Measurements from ENCODE around the gene PNPLA3.

The PNPLA3 gene

DNA sequence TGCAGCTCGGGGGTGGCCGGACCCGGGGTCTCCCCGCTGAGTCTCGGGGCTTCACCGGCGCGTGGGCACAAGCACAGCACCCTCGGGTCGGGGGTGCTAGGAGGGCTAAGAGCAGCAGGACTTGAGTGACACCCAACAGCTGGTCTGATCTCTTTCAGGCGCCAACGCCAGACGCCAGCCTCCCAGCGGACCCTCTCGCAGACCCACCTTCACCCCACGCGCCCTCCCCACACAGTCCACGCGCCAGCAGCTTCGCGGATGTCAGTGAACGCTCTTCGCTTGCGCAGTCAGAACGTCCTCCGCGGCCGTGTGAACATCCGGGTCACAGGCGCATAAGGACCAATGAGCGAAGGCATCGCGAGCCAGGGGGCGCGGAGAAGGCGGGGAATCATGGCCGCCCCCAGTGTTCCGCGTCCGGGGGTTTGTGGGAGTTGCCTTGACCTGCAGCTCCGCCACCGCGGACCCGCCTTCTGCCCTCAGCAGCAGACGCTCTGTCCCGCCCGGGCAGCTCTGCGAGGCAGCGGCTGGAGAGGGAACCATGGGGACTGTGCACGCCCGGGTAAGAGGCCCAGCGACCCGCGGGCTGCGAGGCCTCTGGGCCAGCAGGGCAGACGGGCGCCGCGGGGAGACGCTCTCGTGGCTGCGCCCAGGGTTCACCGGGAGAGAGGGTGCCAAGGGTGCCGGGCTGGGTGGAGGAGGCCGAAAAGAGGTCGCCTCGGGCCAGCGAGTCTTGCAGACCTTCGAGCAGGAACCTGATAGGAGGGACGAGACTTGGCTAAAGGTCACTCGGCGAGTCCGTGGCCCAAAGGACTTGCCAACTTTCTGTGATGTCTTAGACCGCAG lies 31.7 kb downstream of the PNPLA3 start, which contains the start of gene SAMM50:
Gene SAMM50, plus strand, starts transcription at position 403 of the 843 bp plus-strand sequence. Its CDS starts 136 bp downstream, at position 539.
- Histone ChIP-seq H3K9me3 (ENCODE audit: insufficient read depth, low read depth, low read length) (no peaks in the 10 kb centered on the region), H3K27me3 (ENCODE audit: insufficient read depth, low read length) (no peaks in the 10 kb centered on the region), H3K27ac (ENCODE audit: low read length) (no peak within 1 kb of the TSS), H3K4me1 (ENCODE audit: insufficient read depth, low read length) (peaks cover 13% of the 10 kb centered on the region; the same call in 1 of the 2 replicates), H3K9ac (ENCODE audit: low read depth, low read length) (peak within 1 kb of the TSS; percentile 92), H3K36me3 (ENCODE audit: insufficient read depth, low read depth, low read length) (no peaks in the 10 kb centered on the region), H3K4me3 (ENCODE audit: low read length) (peak within 1 kb of the TSS; percentile 96)

- no peaks in the 10 kb centered on the region for H3K9me3 ChIP-seq (ENCODE audit: insufficient read depth, low read depth, low read length)
- H3K9ac ChIP-seq (ENCODE audit: low read depth, low read length): peak overlapping the region; percentile 92
- H3K4me1 ChIP-seq (ENCODE audit: insufficient read depth, low read length): peaks cover 13% of the 10 kb centered on the region; the same call in 1 of the 2 replicates
- peak overlapping the region; percentile 96 for H3K4me3 ChIP-seq (ENCODE audit: low read length)
- H3K27me3 ChIP-seq (ENCODE audit: insufficient read depth, low read length): no peaks in the 10 kb centered on the region
- H3K36me3 ChIP-seq (ENCODE audit: insufficient read depth, low read depth, low read length): no peaks in the 10 kb centered on the region
- H3K27ac ChIP-seq (ENCODE audit: low read length): no peak overlapping the region
Measured at GRCh38 chr22:43955883-43956782, 32.5 kb downstream of the PNPLA3 start.

DNA sequence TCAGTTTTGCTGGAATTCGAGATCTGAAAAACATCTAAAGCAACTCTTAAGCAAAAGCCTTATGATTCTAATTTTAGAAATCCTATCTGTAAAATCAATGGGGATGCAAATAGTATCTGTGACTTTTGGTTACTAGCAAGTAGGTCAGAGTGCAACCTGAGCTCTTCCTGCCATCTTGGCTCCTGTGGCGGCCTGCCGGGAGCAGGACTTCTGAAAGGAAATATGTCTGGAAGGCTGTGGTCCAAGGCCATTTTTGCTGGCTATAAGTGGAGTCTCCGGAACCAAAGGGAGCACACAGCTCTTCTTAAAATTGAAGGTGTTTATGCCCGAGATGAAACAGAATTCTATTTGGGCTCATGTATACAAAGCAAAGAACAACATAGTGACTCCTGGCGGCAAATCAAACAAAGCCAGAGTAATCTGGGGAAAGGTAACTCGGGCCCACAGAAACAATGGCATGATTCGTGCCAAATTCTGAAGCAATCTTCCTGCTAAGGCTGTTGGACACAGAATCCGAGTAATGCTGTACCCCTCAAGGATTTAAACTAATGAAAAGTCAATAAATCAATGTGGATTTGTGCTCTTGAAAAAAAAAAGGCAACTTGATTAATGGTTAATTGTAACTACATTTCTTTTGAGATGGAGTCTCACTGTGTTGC lies 33.3 kb downstream of the PNPLA3 start:
- Histone ChIP-seq H3K27me3 (ENCODE audit: insufficient read depth, low read length) (no peaks in the 10 kb centered on the region), H3K36me3 (ENCODE audit: insufficient read depth, low read depth, low read length) (no peaks in the 10 kb centered on the region), H3K4me3 (ENCODE audit: low read length) (peak overlapping the region; percentile 96), H3K9me3 (ENCODE audit: insufficient read depth, low read depth, low read length) (no peaks in the 10 kb centered on the region), H3K27ac (ENCODE audit: low read length) (no peak overlapping the region), H3K9ac (ENCODE audit: low read depth, low read length) (no peak overlapping the region), H3K4me1 (ENCODE audit: insufficient read depth, low read length) (peaks cover 13% of the 10 kb centered on the region; the same call in 1 of the 2 replicates)

- Histone ChIP-seq H3K9ac (ENCODE audit: low read depth, low read length) (no peak overlapping the region), H3K27me3 (ENCODE audit: insufficient read depth, low read length) (no peaks in the 10 kb centered on the region), H3K4me3 (ENCODE audit: low read length) (no peak overlapping the region), H3K4me1 (ENCODE audit: insufficient read depth, low read length) (peaks cover 13% of the 10 kb centered on the region; the same call in 1 of the 2 replicates), H3K27ac (ENCODE audit: low read length) (no peak overlapping the region), H3K36me3 (ENCODE audit: insufficient read depth, low read depth, low read length) (peaks cover under 1% of the 10 kb centered on the region; the same call in 1 of the 2 replicates), H3K9me3 (ENCODE audit: insufficient read depth, low read depth, low read length) (no peaks in the 10 kb centered on the region)
Measured at GRCh38 chr22:43957871-43958270, 34.3 kb downstream of the PNPLA3 start.

DNA sequence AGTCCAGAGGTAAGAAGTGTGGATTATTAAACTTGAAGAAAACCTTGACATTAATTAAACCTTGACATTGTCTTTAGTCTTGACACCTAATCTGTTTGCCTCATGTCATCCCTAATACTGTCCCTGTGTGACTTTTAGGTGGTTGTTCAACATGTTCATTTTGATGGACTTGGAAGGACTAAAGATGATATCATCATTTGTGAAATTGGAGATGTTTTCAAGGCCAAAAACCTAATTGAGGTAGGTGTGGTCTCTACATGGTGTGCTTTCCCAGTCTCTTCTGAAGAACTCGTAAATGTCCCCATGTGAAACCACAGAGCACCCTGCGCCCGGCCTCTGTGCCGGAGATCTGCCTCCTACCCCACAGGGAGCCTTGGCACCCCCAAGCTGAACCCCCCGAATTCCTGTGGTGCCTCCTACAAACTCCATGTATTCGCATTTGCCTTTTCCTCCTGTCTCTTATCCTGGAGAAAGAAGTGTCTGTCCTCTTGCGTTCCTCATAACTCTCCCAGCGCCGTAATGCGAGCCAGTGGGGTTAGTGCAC lies 40.8 kb downstream of the PNPLA3 start:
- Histone ChIP-seq H3K9ac (ENCODE audit: low read depth, low read length) (no peak overlapping the region), H3K27me3 (ENCODE audit: insufficient read depth, low read length) (no peaks in the 10 kb centered on the region), H3K4me3 (ENCODE audit: low read length) (no peak overlapping the region), H3K27ac (ENCODE audit: low read length) (no peak overlapping the region), H3K36me3 (ENCODE audit: insufficient read depth, low read depth, low read length) (peaks cover 63% of the 10 kb centered on the region), H3K4me1 (ENCODE audit: insufficient read depth, low read length) (no peaks in the 10 kb centered on the region), H3K9me3 (ENCODE audit: insufficient read depth, low read depth, low read length) (no peaks in the 10 kb centered on the region)

GRCh38 chr22:43967069-43967468 lies 43.5 kb downstream of the PNPLA3 start:
- no peak overlapping the region for H3K4me3 ChIP-seq (ENCODE audit: low read length)
- no peak overlapping the region for H3K27ac ChIP-seq (ENCODE audit: low read length)
- no peaks in the 10 kb centered on the region for H3K27me3 ChIP-seq (ENCODE audit: insufficient read depth, low read length)
- no peak overlapping the region for H3K9ac ChIP-seq (ENCODE audit: low read depth, low read length)
- peaks cover 86% of the 10 kb centered on the region for H3K36me3 ChIP-seq (ENCODE audit: insufficient read depth, low read depth, low read length)
- H3K9me3 ChIP-seq (ENCODE audit: insufficient read depth, low read depth, low read length): no peaks in the 10 kb centered on the region
- no peaks in the 10 kb centered on the region for H3K4me1 ChIP-seq (ENCODE audit: insufficient read depth, low read length)

GRCh38 chr22:43968614-43969013 lies 45.0 kb downstream of the PNPLA3 start:
- peaks cover 94% of the 10 kb centered on the region for H3K36me3 ChIP-seq (ENCODE audit: insufficient read depth, low read depth, low read length)
- H3K9me3 ChIP-seq (ENCODE audit: insufficient read depth, low read depth, low read length): no peaks in the 10 kb centered on the region
- H3K27ac ChIP-seq (ENCODE audit: low read length): no peak overlapping the region
- H3K4me1 ChIP-seq (ENCODE audit: insufficient read depth, low read length): no peaks in the 10 kb centered on the region
- no peaks in the 10 kb centered on the region for H3K27me3 ChIP-seq (ENCODE audit: insufficient read depth, low read length)
- H3K4me3 ChIP-seq (ENCODE audit: low read length): no peak overlapping the region
- H3K9ac ChIP-seq (ENCODE audit: low read depth, low read length): no peak overlapping the region

DNA sequence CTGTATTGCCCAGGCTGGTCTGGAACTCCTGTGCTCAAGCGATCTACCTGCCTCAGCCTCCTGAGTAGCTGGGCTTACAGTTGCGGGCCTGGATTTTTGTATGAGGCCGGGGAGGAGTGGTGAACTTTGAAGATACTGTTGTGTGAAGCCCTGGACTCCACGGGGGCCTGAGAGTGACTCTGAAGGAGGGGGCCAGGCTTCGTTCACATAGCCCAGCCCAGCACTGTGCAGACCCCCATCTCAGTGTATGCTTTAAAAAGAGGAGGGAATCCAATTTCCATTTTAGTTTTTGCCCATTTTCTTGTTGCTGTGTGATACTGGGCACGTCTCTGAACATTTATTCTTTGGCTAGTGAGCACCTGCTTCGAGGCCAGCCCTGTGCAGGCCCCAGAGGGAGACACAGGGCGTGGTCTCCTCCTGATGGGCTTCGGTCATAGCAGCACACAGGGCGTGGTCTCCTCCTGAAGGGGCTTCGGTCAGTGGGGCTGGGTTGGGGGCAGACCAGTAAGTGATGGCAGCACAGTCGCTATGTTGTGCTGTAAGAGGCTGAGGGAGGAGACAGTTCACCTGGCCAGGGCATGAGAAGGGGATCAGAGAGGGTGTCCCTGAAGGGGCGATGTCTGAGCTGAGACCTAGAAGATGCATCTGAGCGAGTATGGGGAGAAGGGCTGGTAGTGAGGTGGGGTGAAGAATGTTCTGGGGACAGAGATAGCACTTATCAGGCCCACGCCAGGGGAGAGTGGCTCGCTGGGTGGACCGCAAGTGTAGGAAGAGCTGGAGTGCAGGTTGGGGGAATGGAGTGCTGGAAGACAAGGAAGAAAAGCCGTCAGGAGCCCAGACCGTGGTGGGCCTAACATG lies 45.6 kb downstream of the PNPLA3 start:
- no peaks in the 10 kb centered on the region for H3K27me3 ChIP-seq (ENCODE audit: insufficient read depth, low read length)
- peaks cover 94% of the 10 kb centered on the region for H3K36me3 ChIP-seq (ENCODE audit: insufficient read depth, low read depth, low read length)

GRCh38 chr22:43969989-43970755 lies 46.6 kb downstream of the PNPLA3 start:
- H3K27me3 ChIP-seq (ENCODE audit: insufficient read depth, low read length): no peaks in the 10 kb centered on the region
- no peak overlapping the region for H3K4me3 ChIP-seq (ENCODE audit: low read length)
- H3K36me3 ChIP-seq (ENCODE audit: insufficient read depth, low read depth, low read length): peaks cover 93% of the 10 kb centered on the region
- H3K9ac ChIP-seq (ENCODE audit: low read depth, low read length): no peak overlapping the region
- no peaks in the 10 kb centered on the region for H3K4me1 ChIP-seq (ENCODE audit: insufficient read depth, low read length)
- no peak overlapping the region for H3K27ac ChIP-seq (ENCODE audit: low read length)
- no peaks in the 10 kb centered on the region for H3K9me3 ChIP-seq (ENCODE audit: insufficient read depth, low read depth, low read length)

More for the DNA sequence above, 45.6 kb downstream of the PNPLA3 start:
- H3K27ac ChIP-seq (ENCODE audit: low read length): no peak overlapping the region
- H3K9me3 ChIP-seq (ENCODE audit: insufficient read depth, low read depth, low read length): no peaks in the 10 kb centered on the region
- H3K9ac ChIP-seq (ENCODE audit: low read depth, low read length): no peak overlapping the region
- H3K4me1 ChIP-seq (ENCODE audit: insufficient read depth, low read length): no peaks in the 10 kb centered on the region
- no peak overlapping the region for H3K4me3 ChIP-seq (ENCODE audit: low read length)

DNA sequence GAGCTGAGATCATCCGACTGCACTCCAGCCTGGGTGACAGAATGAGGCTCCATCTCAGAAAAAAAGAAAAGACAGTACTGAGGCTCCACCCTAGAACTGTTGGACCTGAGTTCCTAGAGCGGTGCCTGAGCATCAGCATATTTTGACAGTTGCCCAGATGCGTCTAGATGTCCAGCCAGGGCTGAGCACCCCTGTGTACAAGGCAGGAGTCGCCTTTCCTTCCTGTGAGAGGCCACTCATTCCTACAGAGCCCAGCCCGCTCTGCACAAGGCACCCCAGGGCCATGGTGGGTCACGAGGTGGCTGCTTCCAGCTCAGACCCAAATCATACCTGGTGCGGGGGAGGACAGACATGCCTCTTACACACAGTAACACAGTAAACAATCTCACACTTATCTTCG lies 47.5 kb downstream of the PNPLA3 start:
- H3K27me3 ChIP-seq (ENCODE audit: insufficient read depth, low read length): no peaks in the 10 kb centered on the region
- H3K36me3 ChIP-seq (ENCODE audit: insufficient read depth, low read depth, low read length): peaks cover 92% of the 10 kb centered on the region
- no peak overlapping the region for H3K9ac ChIP-seq (ENCODE audit: low read depth, low read length)
- no peaks in the 10 kb centered on the region for H3K4me1 ChIP-seq (ENCODE audit: insufficient read depth, low read length)
- no peak overlapping the region for H3K27ac ChIP-seq (ENCODE audit: low read length)
- H3K4me3 ChIP-seq (ENCODE audit: low read length): no peak overlapping the region
- no peaks in the 10 kb centered on the region for H3K9me3 ChIP-seq (ENCODE audit: insufficient read depth, low read depth, low read length)
